Activated CD8-positive, alpha-beta memory T cell treated with anti-CD3 and anti-CD28 coated beads, Interleukin-2, amount 50 U/mL, for 48 hours (primary cell): Measurements from ENCODE around the gene C17orf78.
"Not testable (repeated sequence)": the region's sequence is repeated elsewhere in the genome, so short reads cannot be mapped to it uniquely, and the experiment has no call there.

Experiments used
- DNase-seq: peaks from one replicate; pipeline ENCODE4 v3.0.0-alpha.2; 2020

C17orf78 gene

GRCh38 chr17:37375706-37376105 lies at the start of gene C17orf78:
Gene C17orf78 (plus strand): TSS chr17:37375985. CDS start chr17:37376093, 108 bp downstream.
- no peak for DNase-seq

GRCh38 chr17:37327341-37328090 lies 48.3 kb upstream of the C17orf78 start:
- no peak for DNase-seq

GRCh38 chr17:37338847-37339246 lies 36.9 kb upstream of the C17orf78 start:
- no peak for DNase-seq

GRCh38 chr17:37339321-37339720 lies 36.5 kb upstream of the C17orf78 start:
- DNase-seq, result no peak

- no peak for DNase-seq
Measured at GRCh38 chr17:37340804-37341203, 35.0 kb upstream of the C17orf78 start.

GRCh38 chr17:37342589-37342988 lies 33.2 kb upstream of the C17orf78 start:
- no peak for DNase-seq

GRCh38 chr17:37344519-37344918 lies 31.3 kb upstream of the C17orf78 start:
- DNase-seq, result no peak

GRCh38 chr17:37346863-37347402 lies 28.9 kb upstream of the C17orf78 start:
- not testable (repeated sequence) for DNase-seq

- not testable (repeated sequence) for DNase-seq
Measured at GRCh38 chr17:37356796-37357569, 18.8 kb upstream of the C17orf78 start.

- DNase-seq, result peak; percentile 76
Measured at GRCh38 chr17:37358098-37358829, 17.5 kb upstream of the C17orf78 start.

- DNase-seq, result peak; percentile 96
Measured at GRCh38 chr17:37358830-37359681, 16.7 kb upstream of the C17orf78 start.

GRCh38 chr17:37359682-37360188 lies 16.1 kb upstream of the C17orf78 start:
- DNase-seq, result no peak

GRCh38 chr17:37360632-37361031 lies 15.2 kb upstream of the C17orf78 start:
- no peak for DNase-seq

- no peak for DNase-seq
Measured at GRCh38 chr17:37361543-37361942, 14.2 kb upstream of the C17orf78 start.

GRCh38 chr17:37365589-37365988 lies 10.2 kb upstream of the C17orf78 start:
- DNase-seq, result no peak

- DNase-seq, result no peak
Measured at GRCh38 chr17:37368577-37368976, 7.2 kb upstream of the C17orf78 start.

- DNase-seq, result peak; percentile 60
Measured at GRCh38 chr17:37373530-37374159, 2.1 kb upstream of the C17orf78 start.

GRCh38 chr17:37382056-37382455 lies 6.3 kb downstream of the C17orf78 start:
- DNase-seq, result no peak

GRCh38 chr17:37384560-37385149 lies 8.9 kb downstream of the C17orf78 start:
- no peak for DNase-seq

GRCh38 chr17:37385474-37385990 lies 9.7 kb downstream of the C17orf78 start:
- DNase-seq, result no peak

- no peak for DNase-seq
Measured at GRCh38 chr17:37386462-37386861, 10.7 kb downstream of the C17orf78 start.
